Caco-2 (cell line): ENCODE results near the gene KRT20. TPM values are rescaled to one million over a fixed set of nuclear protein-coding genes. Genes with fewer than 3 reads are reported as not detected.
"Not testable (repeated sequence)": the region's sequence is repeated elsewhere in the genome, so short reads cannot be mapped to it uniquely, and the experiment has no call there.

Experiments
- BruUV-seq: library from RNA; stranded (reverse); fragments of 400-500 nt; replicated peaks from 2 replicates; lab custom pipeline; 2021; lab: Mats Ljungman, UMichigan
- CTCF ChIA-PET: fragments of 300-600 bp; sonication (Branson Sonifier 250); formaldehyde crosslinking; loops from one replicate; lab custom pipeline; 2022; ENCODE audit warnings: antibody characterized with exemption; lab: Charles Lee
- POLR2A ChIA-PET: fragments of 300-600 bp; sonication (Branson Sonifier 250); formaldehyde crosslinking; loops from one replicate; lab custom pipeline; 2022; ENCODE audit warnings: antibody characterized with exemption; lab: Charles Lee
- DNase-seq, 2 experiments: peaks; one replicate each; pipeline versions ENCODE4 v3.0.0 to v3.0.0-alpha.2; 2020 to 2022
- H3K27me3 ChIP-seq: replicated peaks from 2 replicates; pipeline ENCODE4 v1.6.0; 2011; ENCODE audit warnings: low read length; ENCODE audit not compliant: control insufficient read depth, insufficient read depth
- H3K36me3 ChIP-seq: 2 replicates; pipeline ENCODE4 v1.5.1; 2011; ENCODE audit warnings: low read length; ENCODE audit not compliant: control insufficient read depth, insufficient read depth
- H3K4me1 ChIP-seq: fragments of 250-450 bp; sonication (Bioruptor Pico); 2 replicates; pipeline ENCODE4 v1.5.1; 2020; ENCODE audit warnings: mild to moderate bottlenecking
- H3K4me3 ChIP-seq: 2 replicates; pipeline ENCODE4 v1.5.1; 2011; ENCODE audit warnings: low read depth, mild to moderate bottlenecking, control low read depth, low read length
- H3K9me3 ChIP-seq: fragments of 250-450 bp; sonication (Bioruptor Pico); 2 replicates; pipeline ENCODE4 v1.5.1; 2020; ENCODE audit warnings: mild to moderate bottlenecking, moderate library complexity
- H3K27ac Mint-ChIP-seq: one replicate; pipeline ENCODE4 v1.8.0; 2022; ENCODE audit warnings: mixed read lengths; ENCODE audit not compliant: unreplicated experiment
- H3K27me3 Mint-ChIP-seq: one replicate; pipeline ENCODE4 v1.8.0; 2022; ENCODE audit warnings: mixed read lengths; ENCODE audit not compliant: insufficient read depth, unreplicated experiment
- H3K36me3 Mint-ChIP-seq: one replicate; pipeline ENCODE4 v1.8.0; 2022; ENCODE audit warnings: mild to moderate bottlenecking, mixed read lengths; ENCODE audit not compliant: insufficient read depth, unreplicated experiment
- H3K4me1 Mint-ChIP-seq: one replicate; pipeline ENCODE4 v1.8.0; 2022; ENCODE audit warnings: low read depth, mixed read lengths; ENCODE audit not compliant: unreplicated experiment
- H3K4me3 Mint-ChIP-seq: one replicate; pipeline ENCODE4 v1.8.0; 2022; ENCODE audit warnings: mild to moderate bottlenecking, moderate library complexity, mixed read lengths; ENCODE audit not compliant: unreplicated experiment
- H3K9me3 Mint-ChIP-seq: one replicate; pipeline ENCODE4 v1.8.0; 2022; ENCODE audit warnings: mixed read lengths; ENCODE audit not compliant: unreplicated experiment
- intact Hi-C: fragments of 100-400 bp; cut with micrococcal nuclease; formaldehyde crosslinking; loops from one replicate; pipeline ENCODE4 v1.10.0; 2022; ENCODE audit not compliant: unreplicated experiment
- total RNA-seq: library from RNA; stranded (reverse); gene quantifications from 2 replicates; pipeline ENCODE4 v1.2.3, GENCODE V29; 2022
- TF ChIP-seq, protein P1 (sequence below), 2 experiments: fragments of 200-600 bp in 1 of 2; IDR thresholded peaks; 1 replicate in 1 of 2; 2 replicates in 1 of 2; pipeline versions ENCODE4 v1.5.1 to v1.8.0; 2011 to 2022; ENCODE audit warnings: antibody characterized with exemption in 1 of 2, control low read depth in 1 of 2, inconsistent platforms in 1 of 2, low read depth in 1 of 2, low read length in 1 of 2, mild to moderate bottlenecking in 1 of 2, moderate library complexity in 1 of 2; ENCODE audit not compliant: insufficient read depth in 1 of 2, severe bottlenecking in 1 of 2, unreplicated experiment in 1 of 2

The KRT20 gene
- total RNA-seq, 1 experiment from 2014 or later: 1.0 TPM

GRCh38 chr17:40859536-40859935 lies 25.5 kb downstream of the KRT20 start:
- intact Hi-C loops: loop anchor here (5.0 kb wide), 2 partner anchors 463 to 808 kb away; no protein-coding TSS in a partner anchor
- no peak overlapping the region for H3K4me3 Mint-ChIP-seq
- H3K36me3 Mint-ChIP-seq: no peaks in the 10 kb centered on the region
- DNase-seq: no peak
- POLR2A ChIA-PET: interaction anchor here (0.6 kb wide), 1 partner anchor 160 kb away, joined by 6 read pairs; no protein-coding TSS in a partner anchor
- H3K4me1 Mint-ChIP-seq: peaks cover 22% of the 10 kb centered on the region
- no TSS peak for BruUV-seq
- no peaks in the 10 kb centered on the region for H3K27me3 Mint-ChIP-seq
- H3K9me3 Mint-ChIP-seq: peaks cover 14% of the 10 kb centered on the region
- Histone ChIP-seq H3K4me3 (no peak overlapping the region), H3K4me1 (peaks cover 17% of the 10 kb centered on the region), H3K27me3 (no peaks in the 10 kb centered on the region), H3K9me3 (no peaks in the 10 kb centered on the region), H3K36me3 (no peaks in the 10 kb centered on the region)
- TF ChIP-seq, protein P1, sequence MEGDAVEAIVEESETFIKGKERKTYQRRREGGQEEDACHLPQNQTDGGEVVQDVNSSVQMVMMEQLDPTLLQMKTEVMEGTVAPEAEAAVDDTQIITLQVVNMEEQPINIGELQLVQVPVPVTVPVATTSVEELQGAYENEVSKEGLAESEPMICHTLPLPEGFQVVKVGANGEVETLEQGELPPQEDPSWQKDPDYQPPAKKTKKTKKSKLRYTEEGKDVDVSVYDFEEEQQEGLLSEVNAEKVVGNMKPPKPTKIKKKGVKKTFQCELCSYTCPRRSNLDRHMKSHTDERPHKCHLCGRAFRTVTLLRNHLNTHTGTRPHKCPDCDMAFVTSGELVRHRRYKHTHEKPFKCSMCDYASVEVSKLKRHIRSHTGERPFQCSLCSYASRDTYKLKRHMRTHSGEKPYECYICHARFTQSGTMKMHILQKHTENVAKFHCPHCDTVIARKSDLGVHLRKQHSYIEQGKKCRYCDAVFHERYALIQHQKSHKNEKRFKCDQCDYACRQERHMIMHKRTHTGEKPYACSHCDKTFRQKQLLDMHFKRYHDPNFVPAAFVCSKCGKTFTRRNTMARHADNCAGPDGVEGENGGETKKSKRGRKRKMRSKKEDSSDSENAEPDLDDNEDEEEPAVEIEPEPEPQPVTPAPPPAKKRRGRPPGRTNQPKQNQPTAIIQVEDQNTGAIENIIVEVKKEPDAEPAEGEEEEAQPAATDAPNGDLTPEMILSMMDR (IDR thresholded peaks at IDR 0.05; ENCODE audit: insufficient read depth in 1 of 2, low read depth in 1 of 2, low read length in 1 of 2, severe bottlenecking in 1 of 2, unreplicated experiment in 1 of 2): no peak
- peak overlapping the region; percentile 66 for H3K27ac Mint-ChIP-seq
- CTCF ChIA-PET: interaction anchor here (0.6 to 2.2 kb wide), 5 partner anchors 240 to 827 kb away, joined by 3 to 10 read pairs (median 5); no protein-coding TSS in a partner anchor

- H3K27me3 Mint-ChIP-seq, H3K9me3 ChIP-seq, H3K36me3 Mint-ChIP-seq, H3K4me3 Mint-ChIP-seq, H3K27me3 ChIP-seq, DNase-seq, POLR2A ChIA-PET, H3K4me3 ChIP-seq, BruUV-seq, H3K36me3 ChIP-seq: not testable (repeated sequence)
- peaks cover 29% of the 10 kb centered on the region for H3K4me1 Mint-ChIP-seq
- peaks cover 22% of the 10 kb centered on the region for H3K4me1 ChIP-seq
- CTCF ChIA-PET: interaction anchor here (2.2 kb wide), 1 partner anchor 804 kb away, joined by 10 read pairs; no protein-coding TSS in a partner anchor
- peaks cover 14% of the 10 kb centered on the region for H3K9me3 Mint-ChIP-seq
- H3K27ac Mint-ChIP-seq: peak overlapping the region; percentile 59
- intact Hi-C loops: loop anchor here (5.0 kb wide), 2 partner anchors 464 to 809 kb away; no protein-coding TSS in a partner anchor
These were observed 26.4 kb downstream of the KRT20 start for GRCh38 chr17:40858667-40859066.

DNA sequence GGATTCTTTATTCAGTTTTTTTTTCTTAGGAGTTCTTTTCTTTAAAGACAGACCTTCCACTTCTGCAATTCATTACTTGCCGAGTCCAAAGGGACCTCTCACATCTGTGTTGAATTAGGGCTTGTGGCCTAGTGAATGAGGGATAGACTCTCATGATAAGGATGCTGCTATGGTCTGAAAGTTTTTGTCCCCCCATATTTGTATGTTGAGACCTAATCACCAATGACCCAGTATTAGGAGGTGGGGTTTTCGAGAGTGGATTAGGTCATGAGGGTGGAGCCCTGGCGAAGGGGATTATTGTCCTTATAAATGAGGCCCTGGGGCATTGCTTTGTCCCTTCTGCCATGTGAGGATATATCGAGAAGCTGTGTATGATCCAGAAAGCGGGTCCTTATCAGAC lies 27.5 kb downstream of the KRT20 start:
- intact Hi-C loops: loop anchor here (1.0 to 5.0 kb wide), 6 partner anchors 46 to 810 kb away; no protein-coding TSS in a partner anchor
- H3K4me3 ChIP-seq: no peak overlapping the region
- Mint-ChIP-seq H3K4me1 (peaks cover 32% of the 10 kb centered on the region), H3K36me3 (no peaks in the 10 kb centered on the region), H3K4me3 (no peak overlapping the region), H3K9me3 (peaks cover 14% of the 10 kb centered on the region), H3K27me3 (no peaks in the 10 kb centered on the region), H3K27ac (peak overlapping the region; percentile 59)
- no peaks in the 10 kb centered on the region for H3K36me3 ChIP-seq
- ChIA-PET POLR2A (no interaction called here), CTCF (interaction anchor here (0.7 to 2.3 kb wide), 9 partner anchors 39 to 805 kb away, joined by 3 to 13 read pairs (median 5); no protein-coding TSS in a partner anchor)
- no TSS peak for BruUV-seq
- no peaks in the 10 kb centered on the region for H3K27me3 ChIP-seq
- H3K9me3 ChIP-seq: no peaks in the 10 kb centered on the region
- H3K4me1 ChIP-seq: peaks cover 22% of the 10 kb centered on the region
- DNase-seq: no peak
- TF ChIP-seq, protein P1 (IDR thresholded peaks at IDR 0.05; ENCODE audit: insufficient read depth in 1 of 2, low read depth in 1 of 2, low read length in 1 of 2, severe bottlenecking in 1 of 2, unreplicated experiment in 1 of 2): no peak
